K562 (cell line): ENCODE measurements around the gene CORO6. TPM values are rescaled to one million over a fixed set of nuclear protein-coding genes. Genes with fewer than 3 reads are reported as not detected.
A peak's percentile ranks its signal among the peaks of the same experiment; 100 is the strongest.

Source experiments
- ARID2 ChIP-seq: fragments of 450-650 bp; IDR thresholded peaks from 2 replicates; pipeline ENCODE4 v1.6.1; 2017; ENCODE audit warnings: antibody characterized with exemption, mild to moderate bottlenecking
- BRD4 ChIP-seq: fragments of 200-600 bp; sonication (generic); IDR thresholded peaks from 2 replicates; pipeline ENCODE4 v1.6.1; 2017; ENCODE audit warnings: inconsistent platforms
- EZH2 ChIP-seq: IDR thresholded peaks from 2 replicates; pipeline ENCODE4 v1.6.1; 2012; ENCODE audit warnings: low read depth, mild to moderate bottlenecking, inconsistent platforms, low read length, borderline replicate concordance
- FOXK1 ChIP-seq: sonication (generic); formaldehyde crosslinking; IDR thresholded peaks from 2 replicates; pipeline ENCODE4 v1.8.0; 2022; ENCODE audit warnings: missing genetic modification reagents, mild to moderate bottlenecking, borderline replicate concordance
- HOXB6 ChIP-seq: fragments of 250-450 bp; sonication (Bioruptor Pico); IDR thresholded peaks from 2 replicates; pipeline ENCODE4 v1.5.1; 2022; ENCODE audit warnings: mild to moderate bottlenecking, borderline replicate concordance
- KDM1A ChIP-seq, 2 experiments: fragments of 450-650 bp; IDR thresholded peaks; 2 replicates each; pipeline ENCODE4 v1.6.1; 2016; ENCODE audit warnings: mild to moderate bottlenecking in 2 of 2
- LEF1 ChIP-seq: fragments of 450-650 bp; IDR thresholded peaks from 2 replicates; pipeline ENCODE4 v1.6.1; 2016; ENCODE audit warnings: mild to moderate bottlenecking
- MCM7 ChIP-seq, 2 experiments: fragments of 450-650 bp; IDR thresholded peaks; 2 replicates each; pipeline ENCODE4 v1.6.1; 2016 to 2018
- NONO ChIP-seq, 2 experiments: fragments of 200-400 bp in 1 of 2; fragments of 450-650 bp in 1 of 2; formaldehyde crosslinking in 1 of 2; IDR thresholded peaks; 2 replicates each; pipeline ENCODE4 v1.6.1; 2017; ENCODE audit warnings: low read depth in 2 of 2, mild to moderate bottlenecking in 2 of 2, moderate library complexity in 2 of 2, low read length in 1 of 2
- OTX1 ChIP-seq: fragments of 450-650 bp; formaldehyde crosslinking; IDR thresholded peaks from 2 replicates; pipeline ENCODE4 v1.4.0; 2022; ENCODE audit warnings: mild to moderate bottlenecking
- PHF20 ChIP-seq: fragments of 450-650 bp; IDR thresholded peaks from 2 replicates; pipeline ENCODE4 v1.6.1; 2018; ENCODE audit not compliant: partially characterized antibody
- POLR2G ChIP-seq: fragments of 200-400 bp; formaldehyde crosslinking; IDR thresholded peaks from 2 replicates; pipeline ENCODE4 v1.6.1; 2017; ENCODE audit warnings: low read depth, mild to moderate bottlenecking, antibody characterized with exemption, low read length, moderate library complexity
- SP1 ChIP-seq: sonication (generic); formaldehyde crosslinking; IDR thresholded peaks from 2 replicates; pipeline ENCODE4 v1.8.1; 2022; ENCODE audit warnings: mild to moderate bottlenecking, missing genetic modification reagents
- SRF ChIP-seq, 2 experiments: fragments of 250-450, 450-650 bp in 1 of 2; sonication (Bioruptor Pico) in 1 of 2; sonication (generic) in 1 of 2; formaldehyde crosslinking; IDR thresholded peaks; 2 replicates each; pipeline versions ENCODE4 v1.5.0 to v1.5.1; 2020 to 2022; ENCODE audit warnings: mild to moderate bottlenecking in 1 of 2, missing genetic modification reagents in 1 of 2
- TAF9B ChIP-seq: fragments of 450-650 bp; IDR thresholded peaks from 2 replicates; pipeline ENCODE4 v1.6.1; 2018; ENCODE audit warnings: mild to moderate bottlenecking; ENCODE audit not compliant: partially characterized antibody
- TFAM ChIP-seq: fragments of 250-450 bp; sonication (Bioruptor Pico); conservative IDR thresholded peaks from 2 replicates; pipeline ENCODE4 v1.5.0; 2021; ENCODE audit warnings: mild to moderate bottlenecking, moderate library complexity
- YBX1 ChIP-seq: fragments of 450-650 bp; IDR thresholded peaks from 2 replicates; pipeline ENCODE4 v1.7.1; 2016; ENCODE audit warnings: mild to moderate bottlenecking
- ZNF232 ChIP-seq: sonication (generic); formaldehyde crosslinking; IDR thresholded peaks from 2 replicates; pipeline ENCODE4 v1.8.0; 2022; ENCODE audit warnings: mild to moderate bottlenecking, missing genetic modification reagents
- ZNF586 ChIP-seq: fragments of 450-650 bp; formaldehyde crosslinking; conservative IDR thresholded peaks from 2 replicates; pipeline ENCODE4 v1.4.0; 2020; ENCODE audit warnings: mild to moderate bottlenecking, moderate library complexity
- ZNF717 ChIP-seq: fragments of 250-450 bp; sonication (Bioruptor Pico); IDR thresholded peaks from 2 replicates; pipeline ENCODE4 v1.5.0; 2021
- polyA plus RNA-seq, 8 experiments: library from polyadenylated mRNA; depleted of rRNA in 4 of 8; stranded (reverse) in 5 of 8; unstranded in 3 of 8; fragments of >200 nt; fragmentation: Nextera tagmentation in 2 of 8; fragmentation: Illumina TruSeq in 1 of 8; extraction: Ambion mirVana in 2 of 8; extraction: Trizol in 1 of 8; gene quantifications; 2 replicates each; pipeline versions ENCODE4 v1.2.1 to v1.2.3, GENCODE V29; 2011 to 2014; ENCODE audit warnings: inconsistent platforms in 1 of 8, missing spikeins in 1 of 8
- total RNA-seq, 7 experiments: library from RNA; depleted of rRNA in 6 of 7; stranded (reverse); fragments of >200 nt in 6 of 7; fragmentation: Illumina TruSeq in 2 of 7; extraction: Trizol in 2 of 7; gene quantifications; 2 replicates each; pipeline versions ENCODE4 v1.2.1 to v1.2.3, GENCODE V29; 2011 to 2021; ENCODE audit warnings: low replicate concordance in 1 of 7
- TF ChIP-seq, protein P1 (sequence below): IDR thresholded peaks from 3 replicates; pipeline ENCODE4 v1.6.1; 2011; ENCODE audit warnings: borderline replicate concordance, mild to moderate bottlenecking, moderate library complexity; ENCODE audit not compliant: insufficient read length; ENCODE audit errors: extremely low read depth
- TF ChIP-seq, protein P2 (sequence below): fragments of 250-450 bp; sonication (Bioruptor Pico); IDR thresholded peaks from 2 replicates; pipeline ENCODE4 v1.5.0; 2022; ENCODE audit warnings: mild to moderate bottlenecking
- TF ChIP-seq, protein P3 (sequence below), 3 experiments: fragments of 200-800 bp in 1 of 3; sonication (Bioruptor generic) in 1 of 3; sonication (generic) in 1 of 3; formaldehyde crosslinking in 1 of 3; IDR thresholded peaks; 2 replicates each; pipeline versions ENCODE4 v1.6.1 to v1.8.0; 2016 to 2022; ENCODE audit warnings: mild to moderate bottlenecking in 2 of 3, missing compliant biosample characterization in 2 of 3, missing genetic modification characterization in 2 of 3, missing genetic modification reagents in 1 of 3

Gene CORO6
- total and polyA plus RNA-seq, 9 of the 15 experiments (the other 6 are each of a cell fraction or from before 2014, with no cell fraction given) = 0.04 to 11.9 (median 2.4) TPM

DNA sequence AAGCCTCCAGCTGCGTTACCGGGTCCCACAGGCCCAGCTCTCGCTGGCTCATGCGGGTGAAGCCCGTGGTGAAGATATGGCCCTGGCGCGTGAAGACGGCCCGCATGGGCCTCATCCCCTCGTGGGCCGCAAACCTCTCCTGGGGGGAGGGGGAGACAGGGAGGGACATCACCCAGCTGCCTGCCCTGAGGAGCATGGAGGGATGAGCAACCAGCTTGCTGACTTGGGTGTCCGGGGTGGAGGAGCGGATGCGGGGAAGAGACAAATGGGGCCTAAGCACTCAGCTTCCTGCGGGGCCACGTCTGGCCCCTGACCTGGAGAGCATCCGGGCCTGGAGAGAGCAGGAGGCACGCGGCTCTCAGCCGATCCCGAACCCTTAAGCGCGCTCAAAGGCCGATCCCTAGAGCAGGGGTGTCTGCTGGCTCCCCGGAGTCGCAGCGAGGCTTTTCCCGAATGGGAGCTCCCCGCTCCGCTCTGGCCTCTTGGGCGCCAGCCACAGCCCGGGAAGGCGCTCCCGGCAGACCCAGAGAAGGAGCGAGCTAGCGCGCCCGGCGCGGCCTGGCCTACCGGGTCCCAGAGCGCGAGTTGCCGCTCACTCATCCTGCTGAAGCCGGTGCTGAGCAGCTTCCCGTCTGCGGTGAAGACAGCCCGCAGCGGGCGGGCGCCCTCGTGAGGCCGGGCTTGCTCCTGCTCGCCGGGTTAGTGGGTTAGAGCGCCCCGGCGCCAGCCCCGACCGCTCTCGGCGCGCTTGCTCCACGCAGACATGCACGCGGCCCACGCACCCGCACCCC lies 5.0 kb downstream of the CORO6 start (continued):
- TF ChIP-seq, protein P1, sequence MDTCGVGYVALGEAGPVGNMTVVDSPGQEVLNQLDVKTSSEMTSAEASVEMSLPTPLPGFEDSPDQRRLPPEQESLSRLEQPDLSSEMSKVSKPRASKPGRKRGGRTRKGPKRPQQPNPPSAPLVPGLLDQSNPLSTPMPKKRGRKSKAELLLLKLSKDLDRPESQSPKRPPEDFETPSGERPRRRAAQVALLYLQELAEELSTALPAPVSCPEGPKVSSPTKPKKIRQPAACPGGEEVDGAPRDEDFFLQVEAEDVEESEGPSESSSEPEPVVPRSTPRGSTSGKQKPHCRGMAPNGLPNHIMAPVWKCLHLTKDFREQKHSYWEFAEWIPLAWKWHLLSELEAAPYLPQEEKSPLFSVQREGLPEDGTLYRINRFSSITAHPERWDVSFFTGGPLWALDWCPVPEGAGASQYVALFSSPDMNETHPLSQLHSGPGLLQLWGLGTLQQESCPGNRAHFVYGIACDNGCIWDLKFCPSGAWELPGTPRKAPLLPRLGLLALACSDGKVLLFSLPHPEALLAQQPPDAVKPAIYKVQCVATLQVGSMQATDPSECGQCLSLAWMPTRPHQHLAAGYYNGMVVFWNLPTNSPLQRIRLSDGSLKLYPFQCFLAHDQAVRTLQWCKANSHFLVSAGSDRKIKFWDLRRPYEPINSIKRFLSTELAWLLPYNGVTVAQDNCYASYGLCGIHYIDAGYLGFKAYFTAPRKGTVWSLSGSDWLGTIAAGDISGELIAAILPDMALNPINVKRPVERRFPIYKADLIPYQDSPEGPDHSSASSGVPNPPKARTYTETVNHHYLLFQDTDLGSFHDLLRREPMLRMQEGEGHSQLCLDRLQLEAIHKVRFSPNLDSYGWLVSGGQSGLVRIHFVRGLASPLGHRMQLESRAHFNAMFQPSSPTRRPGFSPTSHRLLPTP = no peak
- TF ChIP-seq, protein P2, sequence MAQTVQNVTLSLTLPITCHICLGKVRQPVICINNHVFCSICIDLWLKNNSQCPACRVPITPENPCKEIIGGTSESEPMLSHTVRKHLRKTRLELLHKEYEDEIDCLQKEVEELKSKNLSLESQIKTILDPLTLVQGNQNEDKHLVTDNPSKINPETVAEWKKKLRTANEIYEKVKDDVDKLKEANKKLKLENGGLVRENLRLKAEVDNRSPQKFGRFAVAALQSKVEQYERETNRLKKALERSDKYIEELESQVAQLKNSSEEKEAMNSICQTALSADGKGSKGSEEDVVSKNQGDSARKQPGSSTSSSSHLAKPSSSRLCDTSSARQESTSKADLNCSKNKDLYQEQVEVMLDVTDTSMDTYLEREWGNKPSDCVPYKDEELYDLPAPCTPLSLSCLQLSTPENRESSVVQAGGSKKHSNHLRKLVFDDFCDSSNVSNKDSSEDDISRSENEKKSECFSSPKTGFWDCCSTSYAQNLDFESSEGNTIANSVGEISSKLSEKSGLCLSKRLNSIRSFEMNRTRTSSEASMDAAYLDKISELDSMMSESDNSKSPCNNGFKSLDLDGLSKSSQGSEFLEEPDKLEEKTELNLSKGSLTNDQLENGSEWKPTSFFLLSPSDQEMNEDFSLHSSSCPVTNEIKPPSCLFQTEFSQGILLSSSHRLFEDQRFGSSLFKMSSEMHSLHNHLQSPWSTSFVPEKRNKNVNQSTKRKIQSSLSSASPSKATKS (CRISPR knock-in tag) = no peak
- TF ChIP-seq KDM1A (IDR thresholded peaks at IDR 0.05) (no peak), YBX1 (no peak), ZNF232 (CRISPR knock-in tag) (no peak), ZNF586 (CRISPR knock-in tag) (no peak), ZNF717 (CRISPR knock-in tag) (no peak), BRD4 (no peak), SRF (CRISPR knock-in tag; IDR thresholded peaks at IDR 0.05) (peak in 1 of 2 experiments; percentile 30; a peak in 1 of 4 replicates), EZH2 (no peak), SP1 (CRISPR knock-in tag) (no peak; the same call in 1 of the 2 replicates), TFAM (CRISPR knock-in tag) (no peak), FOXK1 (CRISPR knock-in tag) (no peak), PHF20 (peak; percentile 49), ARID2 (no peak), NONO (IDR thresholded peaks at IDR 0.05; ENCODE audit: low read depth in 2 of 2, low read length in 1 of 2) (peak in 1 of 2 experiments; percentile 68; a peak in 1 of 4 replicates), LEF1 (0 out of 2 replicates have a peak, but pooled peaks have one; percentile 34), MCM7 (IDR thresholded peaks at IDR 0.05) (no peak), OTX1 (CRISPR knock-in tag) (no peak), POLR2G (peak; percentile 86), TAF9B (no peak), HOXB6 (CRISPR knock-in tag) (no peak)
- TF ChIP-seq, protein P3, sequence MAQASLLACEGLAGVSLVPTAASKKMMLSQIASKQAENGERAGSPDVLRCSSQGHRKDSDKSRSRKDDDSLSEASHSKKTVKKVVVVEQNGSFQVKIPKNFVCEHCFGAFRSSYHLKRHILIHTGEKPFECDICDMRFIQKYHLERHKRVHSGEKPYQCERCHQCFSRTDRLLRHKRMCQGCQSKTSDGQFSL (CRISPR knock-in tag; IDR thresholded peaks at IDR 0.05) = no peak
- TF ChIP-seq, protein P3 (tag; IDR thresholded peaks at IDR 0.05) = no peak
